HepG2 (cell line): ENCODE measurements around the gene KCNIP4. TPM values are rescaled to one million over a fixed set of nuclear protein-coding genes. Genes with fewer than 3 reads are reported as not detected.

Source experiments
- ATAC-seq: fragments of 200-7000 bp; cut with Tn5 transposase; 3 replicates; pipeline ENCODE4 v1.9.1; 2020; ENCODE audit warnings: mild to moderate bottlenecking, moderate library complexity
- BruUV-seq: library from RNA; stranded (reverse); fragments of 400-500 nt; replicated peaks from 2 replicates; lab custom pipeline; 2021; lab: Mats Ljungman, UMichigan
- CTCF ChIA-PET: fragments of 300-600 bp; formaldehyde crosslinking; extraction: SDS; loops from one replicate; lab custom pipeline; 2021; ENCODE audit warnings: low total read pairs, inconsistent platforms, low intra/inter-chr PET ratio; lab: Yijun Ruan, JAX
- POLR2A ChIA-PET: fragments of 350-600 bp; sonication (Branson Sonifier 250); formaldehyde crosslinking; loops from one replicate; lab custom pipeline; 2020; ENCODE audit warnings: antibody characterized with exemption, inconsistent platforms; lab: Yijun Ruan, JAX
- DNase-seq: peaks from one replicate; pipeline ENCODE4 v3.0.0-alpha.2; 2015; ENCODE audit warnings: low spot score
- FAIRE-seq: peaks from 3 replicates; lab custom pipeline; 2011; peaks lifted over from hg19 to GRCh38; lab: Jason Lieb, UNC
- H2AFZ ChIP-seq: one replicate; pipeline ENCODE4 v1.6.1; 2011; ENCODE audit warnings: low read length, inconsistent platforms
- H3K27ac ChIP-seq: fragments of 300-600 bp; 3 replicates; pipeline ENCODE4 v1.8.0; 2011; ENCODE audit warnings: mixed run types, mild to moderate bottlenecking, mixed read lengths, low read length, inconsistent platforms; ENCODE audit not compliant: insufficient read depth; ENCODE audit errors: extremely low read length
- H3K27me3 ChIP-seq, 2 experiments: fragments of 200-600 bp in 1 of 2; 2 replicates in 1 of 2; 3 replicates in 1 of 2; pipeline versions ENCODE4 v1.6.0 to v1.8.0; 2011; ENCODE audit warnings: low read length in 2 of 2, mild to moderate bottlenecking in 2 of 2, moderate library complexity in 2 of 2, inconsistent platforms in 1 of 2; ENCODE audit not compliant: insufficient read depth in 2 of 2, control insufficient read depth in 1 of 2
- H3K36me3 ChIP-seq, 2 experiments: fragments of 200-600 bp in 1 of 2; replicated peaks in 1 of 2; 2 replicates in 1 of 2; 3 replicates in 1 of 2; pipeline versions ENCODE4 v1.5.1 to v1.8.0; 2011; ENCODE audit warnings: low read length in 2 of 2, inconsistent platforms in 1 of 2; ENCODE audit not compliant: insufficient read depth in 2 of 2, control insufficient read depth in 1 of 2
- H3K4me1 ChIP-seq: 2 replicates; pipeline ENCODE4 v1.5.1; 2012; ENCODE audit warnings: low read length, inconsistent platforms; ENCODE audit not compliant: insufficient read depth
- H3K4me2 ChIP-seq: 2 replicates; pipeline ENCODE4 v1.6.0; 2011; ENCODE audit warnings: low read depth, low read length, inconsistent platforms
- H3K4me3 ChIP-seq, 3 experiments: fragments of 200-600 bp in 1 of 3; sonication (generic), shearing (Covaris generic) in 1 of 3; replicated peaks in 1 of 3; 2 replicates each; pipeline ENCODE4 v1.5.1; 2011 to 2016; ENCODE audit warnings: low read length in 3 of 3, inconsistent platforms in 2 of 3, low read depth in 2 of 3, mild to moderate bottlenecking in 2 of 3, control low read depth in 1 of 3, mixed read lengths in 1 of 3; ENCODE audit not compliant: insufficient read depth in 1 of 3
- H3K79me2 ChIP-seq: one replicate; pipeline ENCODE4 v1.6.1; 2011; ENCODE audit warnings: low read length, inconsistent platforms; ENCODE audit not compliant: insufficient read depth
- H3K9ac ChIP-seq: 2 replicates; pipeline ENCODE4 v1.6.0; 2011; ENCODE audit warnings: mild to moderate bottlenecking, low read depth, low read length, inconsistent platforms; ENCODE audit not compliant: insufficient read depth
- H3K9me3 ChIP-seq: 2 replicates; pipeline ENCODE4 v1.5.1; 2012; ENCODE audit warnings: mild to moderate bottlenecking, low read length
- H4K20me1 ChIP-seq: 2 replicates; pipeline ENCODE4 v1.6.0; 2011; ENCODE audit warnings: inconsistent platforms, mild to moderate bottlenecking, low read length, moderate library complexity; ENCODE audit not compliant: insufficient read depth
- HNRNPH1 ChIP-seq: fragments of 200-400 bp; formaldehyde crosslinking; optimal IDR thresholded peaks from 2 replicates; pipeline ENCODE3; 2017; ENCODE audit warnings: mild to moderate bottlenecking, low read depth, low read length
- ISL2 ChIP-seq: sonication (generic); formaldehyde crosslinking; IDR thresholded peaks from 2 replicates; pipeline ENCODE4 v1.5.0; 2020; ENCODE audit warnings: missing genetic modification reagents
- MTA3 ChIP-seq: sonication (generic); formaldehyde crosslinking; IDR thresholded peaks from 2 replicates; pipeline ENCODE4 v1.4.0; 2020; ENCODE audit warnings: missing genetic modification reagents
- NFIB ChIP-seq: sonication (generic); formaldehyde crosslinking; IDR thresholded peaks from 2 replicates; pipeline ENCODE4 v1.9.0; 2021; ENCODE audit warnings: missing genetic modification reagents, mild to moderate bottlenecking, borderline replicate concordance
- NR3C1 ChIP-seq: sonication (generic); formaldehyde crosslinking; IDR thresholded peaks from 2 replicates; pipeline ENCODE4 v1.4.0; 2020; ENCODE audit warnings: missing genetic modification reagents
- PHB2 ChIP-seq: fragments of 450-650 bp; IDR thresholded peaks from 2 replicates; pipeline ENCODE4 v1.6.1; 2018; ENCODE audit not compliant: partially characterized antibody
- ZFP36L1 ChIP-seq: sonication (generic); formaldehyde crosslinking; IDR thresholded peaks from 2 replicates; pipeline ENCODE4 v1.8.0; 2022; ENCODE audit warnings: mild to moderate bottlenecking, missing genetic modification reagents, moderate library complexity
- ZKSCAN5 ChIP-seq: sonication (generic); formaldehyde crosslinking; IDR thresholded peaks from 2 replicates; pipeline ENCODE4 v1.5.1; 2020; ENCODE audit warnings: mild to moderate bottlenecking, missing genetic modification reagents
- ZNF256 ChIP-seq: sonication (generic); formaldehyde crosslinking; conservative IDR thresholded peaks from 2 replicates; pipeline ENCODE4 v1.4.0; 2020; ENCODE audit warnings: missing genetic modification reagents
- ZNF530 ChIP-seq: sonication (generic); formaldehyde crosslinking; IDR thresholded peaks from 2 replicates; pipeline ENCODE4 v1.5.0; 2020; ENCODE audit warnings: low read depth, mild to moderate bottlenecking, missing genetic modification reagents
- WGBS: methylation state at CpG from one replicate; pipeline ENCODE4 v1.1.6; 2017; ENCODE audit warnings: low lambda C conversion rate; 5-methylcytosine and 5-hydroxymethylcytosine counted together
- in situ Hi-C: cut with HindIII; loops from 2 replicates; pipeline ENCODE4 v1.10.0; 2017; ENCODE audit warnings: low pct_unique_long_range_greater_than_20kb; ENCODE audit not compliant: extremely low pct_ligation_motif_present
- intact Hi-C: fragments of 100-400 bp; cut with micrococcal nuclease; formaldehyde crosslinking; loops from one replicate; pipeline ENCODE4 v1.10.0; 2022; ENCODE audit not compliant: unreplicated experiment
- polyA plus RNA-seq, 8 experiments: library from polyadenylated mRNA; depleted of rRNA in 3 of 8; stranded (reverse) in 7 of 8; unstranded in 1 of 8; fragments of >200 nt; fragmentation: Illumina TruSeq in 4 of 8; extraction: Trizol in 4 of 8; gene quantifications; 2 replicates each; pipeline versions ENCODE4 v1.2.1 to v1.2.3, GENCODE V29; 2011 to 2016; ENCODE audit warnings: low read depth in 4 of 8, missing spikeins in 1 of 8, mixed read lengths in 1 of 8; ENCODE audit not compliant: insufficient read depth in 1 of 8
- total RNA-seq, 5 experiments: library from RNA; depleted of rRNA; stranded (reverse); fragments of >200 nt; fragmentation: Illumina TruSeq; extraction: Trizol; gene quantifications; 2 replicates each; pipeline ENCODE4 v1.2.3, GENCODE V29; 2016; ENCODE audit warnings: low read depth in 1 of 5
- TF ChIP-seq, protein P1 (sequence below): sonication (generic); formaldehyde crosslinking; IDR thresholded peaks from 2 replicates; pipeline ENCODE4 v1.9.0; 2021; ENCODE audit warnings: missing genetic modification reagents, mild to moderate bottlenecking, borderline replicate concordance
- TF ChIP-seq, protein P2 (sequence below): sonication (generic); formaldehyde crosslinking; IDR thresholded peaks from 2 replicates; pipeline ENCODE4 v1.5.0; 2020; ENCODE audit warnings: mild to moderate bottlenecking, missing genetic modification reagents
- TF ChIP-seq, protein P3 (sequence below): sonication (generic); formaldehyde crosslinking; IDR thresholded peaks from 2 replicates; pipeline ENCODE4 v1.4.0; 2020; ENCODE audit warnings: mild to moderate bottlenecking, missing genetic modification reagents
- TF ChIP-seq, protein P4 (sequence below), 2 experiments: fragments of 450-650 bp in 1 of 2; sonication (generic) in 1 of 2; formaldehyde crosslinking; IDR thresholded peaks; 2 replicates each; pipeline versions ENCODE4 v1.5.0 to v1.8.0; 2020 to 2022; ENCODE audit warnings: mild to moderate bottlenecking in 1 of 2, missing genetic modification reagents in 1 of 2

Gene KCNIP4
- total and polyA plus RNA-seq, 2 of the 13 experiments (the other 11 are each of a cell fraction or from before 2014, with no cell fraction given): 0.09 TPM; not detected in 1

DNA sequence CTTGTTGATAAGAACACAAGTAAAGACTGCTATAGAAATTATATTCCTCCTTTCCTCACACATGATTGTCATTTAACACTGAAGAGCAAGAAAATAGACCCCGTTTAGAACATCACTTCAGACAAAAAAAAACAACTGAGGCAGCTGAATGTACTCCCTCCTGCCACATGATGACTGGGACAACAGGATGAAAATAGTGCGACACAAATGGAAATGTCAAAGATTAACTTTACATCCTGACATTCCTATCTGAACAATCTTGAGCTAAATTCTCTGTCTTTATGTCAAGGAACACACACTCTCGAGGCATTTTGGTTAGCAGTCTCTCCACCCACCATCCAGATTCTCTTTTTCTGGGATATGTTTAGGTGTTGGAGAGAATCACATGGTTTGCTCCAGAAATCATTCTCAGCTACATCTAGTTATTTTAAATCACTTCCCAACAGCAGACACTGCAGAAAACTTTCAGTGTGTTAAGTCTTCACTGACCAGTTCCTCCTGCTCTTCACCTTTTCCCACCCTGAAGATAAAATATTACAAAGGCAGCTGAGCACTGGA is 16.3 kb upstream of the KCNIP4 start:
- FAIRE-seq (no peak), ATAC-seq (no peak), DNase-seq (no peak)
- H3K36me3 ChIP-seq: no peaks in the 10 kb centered on the region
- POLR2A ChIA-PET: no interaction called here
- H3K27me3 ChIP-seq: no peaks in the 10 kb centered on the region
- CTCF ChIA-PET: no interaction called here
- 19% methylated on average over 3 of the region's 3 CpGs for WGBS
- in situ Hi-C loops (no loop called here), intact Hi-C loops (no loop called here)
- H3K9ac ChIP-seq: no peak overlapping the region
- no peaks in the 10 kb centered on the region for H3K79me2 ChIP-seq
- no peaks in the 10 kb centered on the region for H3K9me3 ChIP-seq
- H3K4me2 ChIP-seq: no peak overlapping the region
- no peaks in the 10 kb centered on the region for H4K20me1 ChIP-seq
- H2AFZ ChIP-seq: no peak overlapping the region
- BruUV-seq: no TSS peak
- H3K4me3 ChIP-seq: no peak overlapping the region
- H3K27ac ChIP-seq: no peak overlapping the region
- TF ChIP-seq ZFP36L1: no peak
- TF ChIP-seq, protein P1, sequence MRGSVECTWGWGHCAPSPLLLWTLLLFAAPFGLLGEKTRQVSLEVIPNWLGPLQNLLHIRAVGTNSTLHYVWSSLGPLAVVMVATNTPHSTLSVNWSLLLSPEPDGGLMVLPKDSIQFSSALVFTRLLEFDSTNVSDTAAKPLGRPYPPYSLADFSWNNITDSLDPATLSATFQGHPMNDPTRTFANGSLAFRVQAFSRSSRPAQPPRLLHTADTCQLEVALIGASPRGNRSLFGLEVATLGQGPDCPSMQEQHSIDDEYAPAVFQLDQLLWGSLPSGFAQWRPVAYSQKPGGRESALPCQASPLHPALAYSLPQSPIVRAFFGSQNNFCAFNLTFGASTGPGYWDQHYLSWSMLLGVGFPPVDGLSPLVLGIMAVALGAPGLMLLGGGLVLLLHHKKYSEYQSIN (CRISPR knock-in tag): no peak
- H3K4me1 ChIP-seq: no peaks in the 10 kb centered on the region

DNA sequence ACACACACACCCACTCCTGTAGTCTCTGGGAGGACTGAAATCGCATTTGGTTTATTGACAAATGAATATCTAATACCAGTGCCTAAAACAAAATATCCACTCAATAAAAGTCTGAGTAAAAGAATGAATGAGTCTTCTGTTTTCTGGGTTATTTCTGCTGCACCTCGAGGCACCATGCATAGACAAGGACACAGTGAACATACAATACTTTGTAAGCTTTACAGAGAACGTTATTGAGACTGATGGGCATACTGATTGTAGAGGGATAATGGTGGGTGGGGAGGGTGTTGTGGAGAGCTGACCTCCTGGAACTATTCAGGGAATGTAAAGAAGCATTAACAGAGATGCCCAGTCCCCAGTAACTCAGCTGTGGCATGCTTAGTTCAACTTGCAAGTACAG is 14.1 kb upstream of the KCNIP4 start:
- H3K9me3 ChIP-seq: no peaks in the 10 kb centered on the region
- no peaks in the 10 kb centered on the region for H3K4me1 ChIP-seq
- H4K20me1 ChIP-seq: no peaks in the 10 kb centered on the region
- intact Hi-C loops: no loop called here
- ChIA-PET CTCF (no interaction called here), POLR2A (no interaction called here)
- H3K4me2 ChIP-seq: no peak overlapping the region
- BruUV-seq: no TSS peak
- FAIRE-seq: no peak
- H3K9ac ChIP-seq: no peak overlapping the region
- WGBS: 0% methylated on average over 3 of the region's 3 CpGs
- no peaks in the 10 kb centered on the region for H3K79me2 ChIP-seq
- no peak overlapping the region for H2AFZ ChIP-seq
- no peaks in the 10 kb centered on the region for H3K36me3 ChIP-seq
- H3K27me3 ChIP-seq: no peaks in the 10 kb centered on the region
- no peak for DNase-seq
- H3K4me3 ChIP-seq: no peak overlapping the region
- ATAC-seq: no peak
- H3K27ac ChIP-seq: no peak overlapping the region
- in situ Hi-C loops: no loop called here
- no peak for TF ChIP-seq NR3C1 (CRISPR knock-in tag)
- TF ChIP-seq PHB2: no peak
- no peak for TF ChIP-seq ISL2
- TF ChIP-seq MTA3 (CRISPR knock-in tag): no peak
- no peak for TF ChIP-seq ZKSCAN5
- TF ChIP-seq, protein P2, sequence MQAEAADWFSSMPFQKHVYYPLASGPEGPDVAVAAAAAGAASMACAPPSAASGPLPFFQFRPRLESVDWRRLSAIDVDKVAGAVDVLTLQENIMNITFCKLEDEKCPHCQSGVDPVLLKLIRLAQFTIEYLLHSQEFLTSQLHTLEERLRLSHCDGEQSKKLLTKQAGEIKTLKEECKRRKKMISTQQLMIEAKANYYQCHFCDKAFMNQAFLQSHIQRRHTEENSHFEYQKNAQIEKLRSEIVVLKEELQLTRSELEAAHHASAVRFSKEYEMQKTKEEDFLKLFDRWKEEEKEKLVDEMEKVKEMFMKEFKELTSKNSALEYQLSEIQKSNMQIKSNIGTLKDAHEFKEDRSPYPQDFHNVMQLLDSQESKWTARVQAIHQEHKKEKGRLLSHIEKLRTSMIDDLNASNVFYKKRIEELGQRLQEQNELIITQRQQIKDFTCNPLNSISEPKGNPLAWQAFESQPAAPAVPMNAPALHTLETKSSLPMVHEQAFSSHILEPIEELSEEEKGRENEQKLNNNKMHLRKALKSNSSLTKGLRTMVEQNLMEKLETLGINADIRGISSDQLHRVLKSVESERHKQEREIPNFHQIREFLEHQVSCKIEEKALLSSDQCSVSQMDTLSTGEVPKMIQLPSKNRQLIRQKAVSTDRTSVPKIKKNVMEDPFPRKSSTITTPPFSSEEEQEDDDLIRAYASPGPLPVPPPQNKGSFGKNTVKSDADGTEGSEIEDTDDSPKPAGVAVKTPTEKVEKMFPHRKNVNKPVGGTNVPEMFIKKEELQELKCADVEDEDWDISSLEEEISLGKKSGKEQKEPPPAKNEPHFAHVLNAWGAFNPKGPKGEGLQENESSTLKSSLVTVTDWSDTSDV (CRISPR knock-in tag): no peak
- TF ChIP-seq HNRNPH1: no peak
- no peak for TF ChIP-seq NFIB (CRISPR knock-in tag)
- TF ChIP-seq, protein P3, sequence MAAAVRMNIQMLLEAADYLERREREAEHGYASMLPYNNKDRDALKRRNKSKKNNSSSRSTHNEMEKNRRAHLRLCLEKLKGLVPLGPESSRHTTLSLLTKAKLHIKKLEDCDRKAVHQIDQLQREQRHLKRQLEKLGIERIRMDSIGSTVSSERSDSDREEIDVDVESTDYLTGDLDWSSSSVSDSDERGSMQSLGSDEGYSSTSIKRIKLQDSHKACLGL (CRISPR knock-in tag): no peak
- no peak for TF ChIP-seq ZNF530 (CRISPR knock-in tag)
- no peak for TF ChIP-seq ZNF256 (CRISPR knock-in tag)
- TF ChIP-seq, protein P4, sequence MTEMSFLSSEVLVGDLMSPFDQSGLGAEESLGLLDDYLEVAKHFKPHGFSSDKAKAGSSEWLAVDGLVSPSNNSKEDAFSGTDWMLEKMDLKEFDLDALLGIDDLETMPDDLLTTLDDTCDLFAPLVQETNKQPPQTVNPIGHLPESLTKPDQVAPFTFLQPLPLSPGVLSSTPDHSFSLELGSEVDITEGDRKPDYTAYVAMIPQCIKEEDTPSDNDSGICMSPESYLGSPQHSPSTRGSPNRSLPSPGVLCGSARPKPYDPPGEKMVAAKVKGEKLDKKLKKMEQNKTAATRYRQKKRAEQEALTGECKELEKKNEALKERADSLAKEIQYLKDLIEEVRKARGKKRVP (CRISPR knock-in tag; IDR thresholded peaks at IDR 0.05): no peak
